Measurements from ENCODE around the gene TMEM119.
"Not testable (repeated sequence)": the region's sequence is repeated elsewhere in the genome, so short reads cannot be mapped to it uniquely, and the experiment has no call there.

The TMEM119 gene

DNA sequence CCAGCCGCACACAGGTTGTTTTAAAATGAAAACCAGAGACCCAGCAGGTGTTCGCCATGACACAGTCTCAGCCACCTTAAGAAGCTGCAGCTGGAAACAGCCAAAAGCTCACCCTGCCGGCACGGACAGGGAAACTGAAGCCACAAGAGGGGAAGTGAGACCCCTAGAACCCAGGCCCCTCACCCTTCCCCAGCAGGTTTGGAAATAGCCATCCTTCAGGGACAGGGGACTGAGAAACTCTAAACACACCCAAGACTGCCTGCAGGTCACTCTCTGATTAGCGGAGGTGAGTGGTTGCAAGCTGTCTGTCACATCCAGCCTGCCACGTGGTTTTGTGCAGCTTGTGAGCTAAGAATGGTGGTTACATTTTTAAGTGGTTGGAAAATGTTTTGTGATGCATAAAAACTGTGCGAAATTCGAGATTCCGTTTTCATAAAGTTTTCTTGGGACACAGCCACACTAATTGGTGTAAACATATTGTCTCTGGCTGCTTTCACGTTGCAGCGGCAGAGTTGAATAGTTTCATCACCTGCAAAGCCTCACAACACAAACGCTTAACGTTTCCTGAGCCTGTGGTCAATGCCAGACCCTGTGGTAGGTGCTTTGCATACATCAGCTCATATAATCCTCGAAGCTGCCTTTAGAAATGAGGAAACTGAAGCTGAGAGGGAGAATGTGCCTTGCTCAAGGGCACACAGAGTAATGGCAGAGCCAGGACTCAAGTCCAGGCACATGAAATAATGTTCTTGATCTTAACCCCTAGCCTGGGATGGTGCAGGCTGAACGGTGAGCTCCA, 37.5 kb upstream of the TMEM119 start:
- DNase-seq (ENCODE audit: low read depth in 2 of 3, low spot score in 2 of 3) = no peak

DNA sequence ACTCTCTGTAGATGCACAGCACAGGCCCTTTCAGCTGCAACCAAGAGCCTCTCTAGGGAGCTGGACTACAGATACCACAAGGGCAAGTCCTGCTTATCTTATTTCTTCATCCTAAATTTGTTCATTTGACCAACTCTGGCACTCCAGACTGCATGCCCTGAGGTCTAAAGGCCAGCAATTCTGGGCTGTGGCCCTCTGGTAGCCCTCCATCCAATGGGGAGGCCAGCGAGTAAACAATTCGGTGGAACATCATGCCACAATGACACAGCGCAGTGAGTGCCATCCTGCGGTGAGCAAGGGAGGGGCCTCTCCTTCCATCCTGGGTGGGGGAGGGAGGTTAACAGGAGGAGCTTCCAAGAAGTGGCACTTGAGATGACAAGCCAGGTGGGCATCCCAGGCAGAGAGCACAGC, 36.5 kb upstream of the TMEM119 start:
- DNase-seq (ENCODE audit: low read depth in 2 of 3, low spot score in 2 of 3) = no peak

DNA sequence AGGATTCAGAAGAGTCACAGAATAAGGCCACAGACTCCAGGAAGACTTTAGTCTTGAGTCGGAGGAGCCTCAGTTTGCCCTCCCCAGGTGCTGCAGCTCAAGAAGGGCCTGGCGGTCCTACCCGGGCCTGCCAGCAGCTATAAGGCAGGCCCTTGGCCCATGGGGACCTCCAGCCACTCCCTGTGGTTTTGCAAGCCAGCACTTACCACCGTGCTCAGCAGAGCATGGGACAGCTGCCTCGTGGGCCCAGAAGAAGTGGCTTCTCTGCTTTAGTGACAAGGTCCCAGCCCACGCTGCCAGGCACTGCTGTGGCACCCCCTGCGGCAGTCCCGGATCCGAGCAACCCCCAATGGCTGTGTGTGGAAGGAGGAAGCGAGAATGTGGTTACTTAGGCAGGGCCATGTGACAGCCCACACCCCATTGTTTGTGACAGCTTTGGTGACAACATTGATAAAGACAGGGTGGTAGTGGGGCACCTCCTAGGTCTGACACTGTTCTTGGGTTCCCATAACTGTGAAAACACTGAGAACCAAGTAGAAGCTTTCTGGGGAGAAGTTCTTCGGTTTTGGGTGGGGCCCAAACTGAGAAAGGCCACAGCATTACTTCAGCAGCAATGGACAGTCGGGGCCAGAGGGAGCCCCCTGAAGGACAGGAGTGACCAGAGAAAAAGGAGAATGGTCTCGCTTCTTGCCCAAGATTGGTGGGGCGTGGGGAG, 35.8 kb upstream of the TMEM119 start, which contains the start of gene SELPLG:
Gene SELPLG, minus strand, starts transcription at position 361 of the 715 bp plus-strand sequence. CDS start 9,587 bp downstream, outside the sequence.
- DNase-seq (ENCODE audit: low read depth in 2 of 3, low spot score in 2 of 3) = peak in 1 of 3 experiments; percentile 61

DNA sequence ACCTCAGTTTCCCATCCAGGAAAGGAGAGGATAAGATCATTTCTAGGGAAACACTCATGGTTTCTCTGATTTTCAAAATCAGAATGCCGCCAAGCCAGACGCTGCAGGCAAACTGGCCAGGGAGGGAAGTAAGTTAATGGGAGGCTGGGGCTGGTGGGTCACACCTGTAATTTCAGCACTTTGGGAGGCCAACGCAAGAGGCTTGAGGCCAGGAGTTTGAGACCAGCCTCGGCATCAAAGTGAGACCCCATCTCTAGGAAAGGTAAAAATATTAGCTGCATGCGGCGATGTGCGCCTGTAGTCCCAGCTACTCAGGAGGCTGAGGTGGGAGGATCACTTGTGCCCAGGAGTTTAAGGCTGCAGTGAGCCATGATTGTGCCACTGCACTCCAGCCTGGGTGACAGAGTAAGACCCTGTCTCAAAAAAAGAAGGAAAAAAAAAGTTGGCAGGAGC, 35.2 kb upstream of the TMEM119 start:
- no peak for DNase-seq (ENCODE audit: low read depth in 2 of 3, low spot score in 2 of 3)

DNA sequence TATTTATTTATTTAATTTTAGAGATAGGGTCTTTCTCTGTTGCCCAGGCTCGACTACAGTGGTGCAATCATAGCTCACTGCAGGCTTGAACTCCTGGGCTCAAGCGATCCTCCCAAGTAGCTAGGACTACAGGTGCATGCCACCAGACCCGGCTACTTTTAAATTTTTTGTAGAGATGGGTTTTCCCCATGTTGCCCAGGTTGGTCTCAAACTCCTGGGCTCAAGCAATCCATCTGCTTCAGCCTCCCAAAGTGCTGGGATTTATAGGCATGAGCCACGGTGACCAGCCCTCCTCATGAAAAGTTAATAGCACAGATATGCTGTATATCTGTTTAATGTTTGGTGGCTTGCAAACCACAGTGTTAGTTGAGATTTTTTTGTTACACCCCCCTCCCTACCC, 33.4 kb upstream of the TMEM119 start:
- DNase-seq (ENCODE audit: low read depth in 2 of 3, low spot score in 2 of 3) = not testable (repeated sequence)

DNA sequence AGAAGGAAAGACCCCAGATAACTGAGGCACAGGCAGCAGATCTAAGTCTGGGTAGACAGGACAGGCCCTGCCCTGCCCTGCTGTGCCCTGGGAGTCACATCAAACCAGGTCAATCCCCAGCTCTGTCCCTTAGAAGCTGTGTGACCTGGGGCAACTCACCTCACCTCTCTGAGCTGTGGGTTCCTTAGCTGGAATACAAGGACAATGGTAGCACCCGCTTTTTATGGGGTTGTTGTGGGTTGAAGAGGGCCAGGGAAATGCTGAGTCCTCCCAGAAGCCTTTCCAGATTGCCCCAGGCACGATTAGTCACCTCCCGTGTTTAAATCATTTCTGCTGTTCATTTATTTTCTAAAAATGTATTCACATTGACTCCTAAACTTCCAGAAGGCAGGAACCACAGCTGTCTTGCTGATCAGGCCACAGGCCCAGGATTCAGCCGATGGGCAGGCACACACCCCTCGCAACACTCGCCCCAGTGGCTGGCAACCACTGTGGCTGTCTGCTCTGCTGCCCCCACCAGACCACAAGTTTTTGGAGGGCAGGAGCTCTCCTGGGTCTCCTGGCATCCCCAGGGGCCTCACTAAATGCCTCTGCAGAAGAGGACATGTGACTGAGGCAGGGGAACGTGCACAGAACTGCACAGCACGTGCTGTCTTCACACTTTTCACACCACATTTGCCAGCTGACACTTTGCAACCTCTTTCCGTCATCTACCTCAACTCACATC, 32.8 kb upstream of the TMEM119 start:
- DNase-seq (ENCODE audit: low read depth in 2 of 3, low spot score in 2 of 3) = no peak

DNA sequence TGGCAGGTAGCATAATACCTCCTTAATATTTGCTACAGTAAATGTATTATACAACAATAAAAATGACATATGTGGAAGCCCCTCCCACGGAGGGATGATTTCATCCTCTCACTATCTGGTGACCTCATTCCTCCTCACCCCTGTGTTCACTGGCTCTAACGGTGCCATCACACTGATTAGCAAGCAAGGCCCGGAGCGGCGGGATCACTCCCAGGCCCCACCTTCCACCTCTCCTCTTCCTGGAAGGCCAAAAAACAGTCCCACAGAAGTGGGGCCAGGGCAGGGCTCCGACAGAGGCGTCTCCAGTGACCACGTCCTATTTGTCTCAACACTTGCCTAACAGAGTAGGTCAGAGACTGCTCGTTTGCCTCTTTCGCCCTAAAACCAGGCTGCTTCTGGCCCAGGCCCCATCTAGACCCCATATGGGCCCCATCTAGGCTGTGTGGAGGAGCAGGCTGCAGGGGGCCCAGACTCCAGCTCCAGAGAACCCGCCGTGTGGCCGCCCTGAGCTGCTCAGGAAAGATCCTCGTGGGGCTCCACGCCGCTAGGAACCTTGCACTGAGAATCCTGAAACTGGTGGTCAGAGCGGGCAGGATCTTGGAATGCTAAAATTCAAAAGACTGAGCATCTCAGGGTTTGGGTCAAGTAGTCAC, 32.1 kb upstream of the TMEM119 start:
- DNase-seq (ENCODE audit: low read depth in 2 of 3, low spot score in 2 of 3) = no peak

DNA sequence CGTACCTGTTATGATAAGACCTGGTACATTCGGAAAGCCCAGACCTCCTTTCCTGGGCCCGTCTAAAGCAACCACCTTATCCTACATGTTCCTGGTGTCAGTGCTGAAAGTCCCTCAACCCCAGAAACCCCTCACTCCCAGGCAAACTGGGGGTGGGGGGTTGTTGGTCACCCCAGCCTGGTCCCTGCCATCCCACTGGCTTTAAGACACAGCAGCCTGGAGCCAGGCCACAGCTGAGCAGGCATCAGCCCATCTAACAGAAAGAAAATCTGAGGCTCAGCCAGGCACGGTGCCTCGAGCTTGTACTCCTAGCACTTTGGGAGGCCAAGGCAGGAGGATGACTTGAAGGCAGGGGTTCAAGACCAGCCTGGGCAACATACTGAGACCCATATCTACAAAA, 31.3 kb upstream of the TMEM119 start:
- DNase-seq (ENCODE audit: low read depth in 2 of 3, low spot score in 2 of 3) = no peak

DNA sequence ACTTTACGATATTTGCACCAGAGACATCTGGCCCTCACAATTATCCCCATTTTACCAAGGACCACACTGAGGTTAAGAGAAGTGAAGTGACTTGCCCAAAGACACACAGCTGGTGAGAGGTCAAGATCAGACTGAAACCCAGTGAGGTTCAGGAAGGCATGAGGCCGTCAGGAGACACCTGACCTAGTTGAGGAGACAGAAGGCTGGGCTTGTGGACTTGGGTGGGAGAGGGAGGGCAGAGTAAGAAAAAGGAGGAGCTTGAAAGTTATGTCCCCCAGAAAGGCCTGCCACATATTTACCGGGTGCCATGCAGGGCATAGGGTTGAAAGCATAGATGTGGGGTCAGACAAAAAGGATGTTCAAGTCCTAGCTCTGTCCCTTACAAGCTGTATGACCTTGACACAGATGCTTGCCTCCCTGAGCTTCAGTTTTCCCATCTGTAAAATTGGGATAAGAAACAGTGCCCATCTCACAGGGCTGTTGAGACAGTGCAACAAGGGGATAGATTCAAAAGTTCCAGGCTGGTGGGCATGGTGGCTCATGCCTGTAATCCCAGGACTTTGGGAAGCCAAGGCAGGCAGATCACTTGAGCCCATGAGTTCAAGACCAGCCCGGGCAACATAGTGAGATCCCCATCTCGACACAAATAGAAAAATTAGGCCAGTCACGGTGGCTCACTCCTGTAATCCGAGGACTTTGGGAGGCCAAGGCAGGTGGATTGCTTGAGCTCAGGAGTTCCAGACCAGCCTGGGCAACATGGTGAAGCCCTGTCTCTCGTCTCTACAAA, 29.4 kb upstream of the TMEM119 start:
- no peak for DNase-seq (ENCODE audit: low read depth in 2 of 3, low spot score in 2 of 3)

DNA sequence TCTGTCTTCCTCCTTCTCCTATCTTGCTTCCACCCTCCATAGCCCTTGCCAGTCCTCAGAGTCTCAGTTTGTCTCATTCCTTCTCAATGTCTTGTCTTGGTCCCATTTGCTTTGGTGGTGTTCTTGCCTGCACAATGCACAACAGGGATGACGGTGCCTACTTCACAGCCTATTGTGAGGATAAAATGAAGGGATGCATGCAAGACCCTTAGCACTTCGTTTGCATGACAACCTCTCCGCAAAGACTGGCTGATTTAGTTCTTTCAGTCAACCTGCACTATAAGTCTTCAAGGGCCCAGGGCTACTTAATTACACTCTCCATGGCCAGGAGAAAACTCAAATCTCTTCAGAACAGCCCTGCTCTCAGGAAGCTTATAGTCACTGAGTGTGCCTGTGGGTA, 27.3 kb upstream of the TMEM119 start:
- no peak for DNase-seq (ENCODE audit: low read depth in 2 of 3, low spot score in 2 of 3)

DNA sequence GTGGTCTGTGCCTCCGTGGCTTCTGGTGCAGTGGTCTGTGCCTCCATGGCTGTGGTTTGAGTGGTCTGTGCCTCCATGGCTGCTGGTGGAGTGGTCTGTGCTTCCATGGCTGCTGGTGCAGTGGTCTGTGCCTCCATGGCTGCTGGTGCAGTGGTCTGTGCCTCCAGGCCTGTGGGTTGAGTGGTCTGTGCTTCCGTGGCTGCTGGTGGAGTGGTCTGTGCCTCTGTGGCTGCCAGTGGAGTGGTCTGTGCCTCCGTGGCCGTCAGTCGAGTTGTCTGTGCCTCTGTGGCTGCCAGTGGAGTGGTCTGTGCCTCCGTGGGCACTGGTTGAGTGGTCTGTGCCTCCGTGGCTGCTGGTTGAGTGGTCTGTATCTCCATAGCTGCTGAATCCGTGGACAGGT, 25.7 kb upstream of the TMEM119 start:
- no peak for DNase-seq (ENCODE audit: low read depth in 2 of 3, low spot score in 2 of 3)

DNA sequence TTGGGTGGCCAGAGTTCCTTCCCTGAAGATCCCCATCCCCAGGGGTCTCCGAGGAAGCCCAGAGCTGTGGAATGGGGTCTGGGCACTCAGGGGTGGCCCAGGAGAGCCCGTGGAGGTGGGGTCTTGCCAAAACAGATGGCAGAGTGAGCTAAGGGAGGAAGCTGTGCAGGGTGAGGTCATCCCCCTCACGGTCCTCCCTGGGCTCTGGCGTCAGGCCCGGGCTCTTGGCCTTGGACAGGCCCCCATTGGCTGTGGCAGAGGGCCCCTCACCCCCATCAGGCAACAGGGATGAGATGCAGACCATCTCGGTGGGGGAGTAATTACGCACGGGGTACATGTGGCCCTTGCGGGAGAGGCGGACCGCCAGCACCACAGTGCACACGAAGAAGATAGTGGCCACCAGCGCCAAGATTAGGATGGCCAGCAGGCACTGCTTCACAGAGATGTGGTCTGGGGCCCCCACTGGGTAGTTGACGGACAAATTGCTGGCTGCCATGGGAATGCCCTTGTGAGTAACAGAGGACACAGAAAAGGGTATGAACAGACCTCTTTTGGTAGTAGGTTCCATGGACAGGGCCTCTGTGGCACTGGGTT, 25.1 kb upstream of the TMEM119 start:
- DNase-seq (ENCODE audit: low read depth in 2 of 3, low spot score in 2 of 3) = no peak

DNA sequence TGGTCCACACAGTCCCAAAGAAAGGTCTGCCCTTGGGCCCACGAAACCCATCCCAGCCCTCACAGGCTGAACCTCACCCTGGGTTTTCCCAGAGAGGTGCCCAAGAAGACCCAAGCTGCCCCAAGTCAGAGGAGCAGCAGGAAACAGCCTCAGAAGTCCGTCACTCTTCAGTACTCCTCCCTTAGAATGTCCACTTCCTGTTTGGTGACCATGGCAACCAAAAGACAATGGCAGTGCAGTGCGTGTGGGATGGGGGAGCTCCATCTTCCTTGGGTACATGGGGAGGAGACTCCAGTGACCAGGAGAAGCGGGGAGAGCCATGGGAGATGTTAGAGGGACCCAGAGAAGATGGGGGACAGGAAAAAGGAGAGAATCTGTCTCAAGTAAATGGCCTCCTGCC, 24.5 kb upstream of the TMEM119 start:
- no peak for DNase-seq (ENCODE audit: low read depth in 2 of 3, low spot score in 2 of 3)

DNA sequence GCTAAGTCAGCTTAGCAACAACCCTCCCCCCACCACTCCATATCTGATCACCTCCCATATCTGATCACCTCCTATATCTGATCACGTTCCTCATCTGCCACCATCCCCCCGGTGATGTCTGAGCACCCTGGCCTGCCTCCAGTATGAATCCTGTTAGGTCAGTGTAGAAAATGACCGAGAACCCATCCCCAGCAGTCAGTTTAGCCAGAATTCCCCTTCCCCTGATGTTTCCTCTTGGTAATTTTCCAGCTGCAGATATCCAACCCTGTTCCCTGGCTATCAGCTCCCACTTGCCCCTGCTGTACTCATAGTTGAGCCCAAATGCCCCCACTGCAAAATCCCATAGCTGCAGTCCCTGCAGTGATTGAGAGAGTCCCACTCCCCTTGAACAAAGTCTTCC, 23.3 kb upstream of the TMEM119 start:
- DNase-seq (ENCODE audit: low read depth in 2 of 3, low spot score in 2 of 3) = no peak

DNA sequence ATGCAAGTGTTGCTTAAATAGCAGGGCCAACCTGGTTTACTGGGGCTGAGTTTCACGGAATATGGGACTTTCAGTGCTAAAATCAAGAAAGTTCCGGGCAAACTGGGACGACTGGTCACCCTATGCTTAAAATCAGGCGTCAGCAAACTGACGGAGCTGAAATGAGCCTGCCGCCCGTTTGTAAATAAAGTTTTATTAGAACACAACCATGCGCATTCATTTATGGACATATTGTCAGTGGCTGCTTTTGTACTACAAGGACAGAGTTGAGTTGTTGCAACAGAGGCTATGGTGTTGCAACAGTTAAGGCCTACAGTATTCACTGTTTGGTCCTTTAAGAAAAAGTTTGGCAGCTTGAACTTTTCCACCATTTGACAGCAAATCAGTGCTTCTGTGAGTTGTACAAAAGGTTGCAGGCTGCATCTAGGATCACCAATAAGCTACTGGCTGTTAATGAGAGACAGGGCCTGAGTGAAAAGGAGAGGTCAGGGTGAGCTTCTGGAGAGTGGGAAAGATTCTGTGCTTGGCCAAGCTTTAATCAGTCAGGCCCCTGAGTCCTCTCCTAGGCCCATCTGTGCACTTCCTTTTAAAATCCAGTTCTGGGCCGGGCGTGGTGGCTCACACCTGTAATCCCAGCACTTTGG, 22.5 kb upstream of the TMEM119 start:
- no peak for DNase-seq (ENCODE audit: low read depth in 2 of 3, low spot score in 2 of 3)

DNA sequence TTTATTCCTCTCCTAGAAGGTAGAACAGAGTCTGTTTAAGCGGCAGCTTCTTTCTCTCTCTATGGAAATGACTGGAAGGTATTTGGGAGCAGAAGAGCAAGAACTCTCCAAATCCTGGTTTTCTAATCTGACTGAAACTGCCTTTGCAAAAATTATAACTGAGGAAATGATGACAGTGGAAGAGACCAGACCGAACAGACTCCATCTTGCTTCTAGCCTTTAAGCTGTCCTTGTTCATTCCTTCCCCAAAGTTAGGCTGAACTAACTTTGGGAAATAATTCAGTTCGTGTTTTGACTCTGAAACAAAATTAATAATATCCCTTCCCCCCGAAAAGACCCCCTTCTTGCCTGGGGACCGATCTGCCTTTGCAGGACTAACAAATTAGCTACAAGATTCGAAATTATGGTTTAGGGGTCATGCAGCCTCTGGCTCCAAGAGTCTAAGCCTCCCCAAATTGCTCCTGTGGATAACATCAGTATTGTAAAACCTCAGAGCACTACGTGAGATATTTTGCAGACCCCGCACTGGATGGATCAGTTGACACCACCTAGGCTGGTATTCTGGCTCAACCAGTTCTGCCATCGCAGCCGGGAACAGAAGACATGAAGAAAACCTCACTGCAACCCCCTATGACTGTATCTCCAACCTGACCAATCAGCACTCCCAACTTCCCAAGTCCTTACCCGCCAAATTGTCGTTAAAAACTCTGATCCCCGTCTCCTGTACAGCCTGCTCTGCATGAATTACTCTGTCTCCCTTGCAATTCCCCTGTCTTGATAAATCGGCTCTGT, 21.7 kb upstream of the TMEM119 start:
- DNase-seq (ENCODE audit: low read depth in 2 of 3, low spot score in 2 of 3) = no peak

DNA sequence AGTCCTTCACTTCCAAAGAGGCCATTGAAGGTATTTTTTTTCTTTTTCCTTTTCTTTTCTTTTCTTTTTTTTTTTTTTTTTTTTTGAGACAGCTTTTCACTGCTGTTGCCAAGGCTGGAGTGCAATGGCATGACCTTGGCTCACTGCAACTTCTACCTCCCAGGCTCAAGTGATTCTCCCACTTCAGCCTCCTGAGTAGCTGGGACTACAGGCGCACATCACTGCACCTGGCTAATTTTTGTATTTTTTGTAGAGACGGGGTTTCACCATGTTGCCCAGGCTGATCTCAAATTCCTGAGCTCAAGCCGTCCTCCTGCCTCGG, 21.0 kb upstream of the TMEM119 start:
- DNase-seq (ENCODE audit: low read depth in 2 of 3, low spot score in 2 of 3) = not testable (repeated sequence)

DNA sequence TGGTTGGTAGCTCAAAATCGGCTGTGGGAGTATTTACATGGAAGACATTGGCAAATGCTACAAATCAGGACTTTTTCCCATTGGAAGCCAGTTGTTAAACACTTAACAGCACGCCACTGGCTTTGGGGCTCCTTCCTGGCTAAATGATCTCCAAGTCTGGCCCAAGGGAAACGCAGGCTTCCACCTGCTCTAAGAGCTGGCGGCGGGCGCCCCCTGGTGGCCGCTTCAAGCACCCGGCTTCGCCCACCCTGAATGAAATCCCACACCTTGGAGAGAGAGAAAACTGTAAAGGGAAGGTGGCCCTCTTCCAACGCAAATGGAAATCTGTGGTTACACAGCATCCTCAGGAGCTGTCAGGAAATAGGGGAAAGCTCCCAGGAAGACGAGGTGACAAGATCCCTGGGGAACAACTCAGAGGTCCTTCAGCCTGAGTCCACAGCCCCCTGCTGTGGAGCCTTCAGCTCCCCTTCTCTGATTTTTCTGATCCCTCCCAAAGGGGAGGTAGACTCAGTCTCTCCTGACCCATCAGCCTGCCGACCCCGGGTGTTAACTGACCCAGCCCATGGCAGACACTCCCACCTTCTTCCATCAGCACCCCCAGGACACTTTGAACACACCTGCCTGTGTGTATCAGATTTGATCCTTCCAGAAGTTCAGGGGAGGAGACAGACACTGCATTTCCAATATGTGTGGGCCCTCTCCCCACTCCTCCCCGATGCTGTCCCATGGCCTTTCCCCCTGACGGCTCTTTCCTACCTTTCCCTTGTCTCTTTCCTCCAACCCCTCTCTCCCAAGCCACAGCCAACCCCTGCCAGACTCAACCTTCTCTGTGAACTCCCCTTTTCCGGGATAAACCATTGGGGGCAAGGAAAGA, 20.4 kb upstream of the TMEM119 start:
- no peak for DNase-seq (ENCODE audit: low read depth in 2 of 3, low spot score in 2 of 3)

Data from activated CD8-positive, alpha-beta memory T cell treated with anti-CD3 and anti-CD28 coated beads for 48 hours (primary cell).